T-helper 2 cell treated with Interferon-gamma antibody and Interleukin-4, amounts not matched to agents 5 μg/mL and 100 μg/mL, for 36 hours (primary cell): Measurements from ENCODE around the gene EPB41L4A.
A peak's percentile ranks its signal among the peaks of the same experiment; 100 is the strongest.

ENCODE experiments used
- DNase-seq: peaks from one replicate; pipeline ENCODE4 v3.0.0; 2021; ENCODE audit warnings: low spot score
- H3K27ac Mint-ChIP-seq: one replicate; pipeline ENCODE4 v1.8.0; 2021; ENCODE audit warnings: mild to moderate bottlenecking, mixed read lengths
- H3K27me3 Mint-ChIP-seq: one replicate; pipeline ENCODE4 v1.8.0; 2021; ENCODE audit warnings: low read depth, mixed read lengths
- H3K36me3 Mint-ChIP-seq: one replicate; pipeline ENCODE4 v1.8.0; 2021; ENCODE audit warnings: low read depth, mixed read lengths
- H3K4me1 Mint-ChIP-seq: one replicate; pipeline ENCODE4 v1.8.0; 2021; ENCODE audit warnings: low read depth, mixed read lengths
- H3K4me3 Mint-ChIP-seq: one replicate; pipeline ENCODE4 v1.8.0; 2022; ENCODE audit warnings: mild to moderate bottlenecking, moderate library complexity, mixed read lengths
- H3K9me3 Mint-ChIP-seq: one replicate; pipeline ENCODE4 v1.8.0; 2021; ENCODE audit warnings: mixed read lengths

The EPB41L4A gene

GRCh38 chr5:112163435-112163834 lies 255.6 kb downstream of the EPB41L4A start:
- peaks cover 20% of the 10 kb centered on the region for H3K4me1 Mint-ChIP-seq
- DNase-seq: no peak
- no peak overlapping the region for H3K27ac Mint-ChIP-seq
- peaks cover 3% of the 10 kb centered on the region for H3K9me3 Mint-ChIP-seq
- peak overlapping the region; percentile 25 for H3K4me3 Mint-ChIP-seq
- H3K27me3 Mint-ChIP-seq: no peaks in the 10 kb centered on the region
- peaks cover 49% of the 10 kb centered on the region for H3K36me3 Mint-ChIP-seq

DNA sequence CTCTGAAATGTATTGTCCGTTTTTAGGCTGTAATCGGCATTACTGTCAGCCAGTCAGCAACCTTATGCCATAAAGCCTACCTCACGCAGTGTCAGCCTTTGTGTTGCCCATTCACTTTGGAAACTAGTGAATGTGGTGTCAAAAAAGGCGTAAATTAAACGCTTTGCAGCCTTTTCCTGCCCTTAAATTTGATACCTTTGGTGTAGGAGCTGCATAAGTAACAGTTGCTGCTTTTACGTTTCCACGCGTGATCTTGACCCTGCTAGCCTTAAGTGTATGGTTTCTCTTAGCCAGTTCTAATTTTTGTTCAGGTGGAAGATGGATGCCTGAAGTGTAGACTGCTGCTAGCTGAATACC lies 257.7 kb downstream of the EPB41L4A start:
- Mint-ChIP-seq H3K27me3 (no peaks in the 10 kb centered on the region), H3K27ac (peak overlapping the region; percentile 71), H3K4me1 (peaks cover 20% of the 10 kb centered on the region), H3K36me3 (peaks cover 37% of the 10 kb centered on the region), H3K9me3 (peaks cover 3% of the 10 kb centered on the region), H3K4me3 (peak overlapping the region; percentile 94)
- DNase-seq: no peak

DNA sequence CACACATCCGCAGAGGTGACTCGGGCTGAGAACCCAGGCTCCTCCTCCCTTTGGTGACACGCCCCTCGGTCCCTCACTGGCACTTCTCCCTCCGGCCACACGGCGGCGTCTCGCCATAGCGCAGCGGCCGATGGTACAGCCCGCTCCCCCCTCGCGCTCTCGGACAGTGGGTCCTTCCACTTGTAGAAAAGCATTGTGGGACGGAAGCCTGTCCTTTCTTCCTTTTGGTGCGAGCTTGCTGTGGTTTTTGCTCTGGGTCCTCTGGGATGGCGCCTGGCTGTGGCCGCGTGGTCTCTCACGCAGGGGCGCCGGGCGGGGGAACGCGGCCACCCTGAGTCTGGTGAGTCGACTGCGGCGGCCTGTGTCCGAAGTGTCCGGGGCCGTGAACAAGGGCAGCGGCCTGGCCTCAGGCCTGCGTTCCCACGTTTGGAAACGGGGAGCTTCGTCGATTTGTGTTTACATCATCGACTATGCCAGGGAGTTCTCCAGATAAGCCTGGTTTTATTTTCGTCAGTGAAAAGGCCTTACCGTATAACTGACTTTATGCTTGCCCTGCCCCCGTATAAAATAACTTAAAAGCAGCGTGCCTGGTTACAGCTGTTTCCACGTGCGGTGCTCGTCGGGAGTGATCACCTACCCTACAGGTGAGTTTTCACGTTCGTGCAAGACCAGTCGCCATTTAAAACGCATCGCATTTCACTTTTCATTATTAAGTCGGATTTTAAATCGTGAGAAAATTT lies 258.3 kb downstream of the EPB41L4A start:
- Mint-ChIP-seq H3K27ac (peak overlapping the region; percentile 82), H3K4me1 (peaks cover 20% of the 10 kb centered on the region), H3K4me3 (peak overlapping the region; percentile 94), H3K27me3 (no peaks in the 10 kb centered on the region), H3K9me3 (peaks cover 3% of the 10 kb centered on the region), H3K36me3 (peaks cover 33% of the 10 kb centered on the region)
- peak; percentile 90 for DNase-seq

DNA sequence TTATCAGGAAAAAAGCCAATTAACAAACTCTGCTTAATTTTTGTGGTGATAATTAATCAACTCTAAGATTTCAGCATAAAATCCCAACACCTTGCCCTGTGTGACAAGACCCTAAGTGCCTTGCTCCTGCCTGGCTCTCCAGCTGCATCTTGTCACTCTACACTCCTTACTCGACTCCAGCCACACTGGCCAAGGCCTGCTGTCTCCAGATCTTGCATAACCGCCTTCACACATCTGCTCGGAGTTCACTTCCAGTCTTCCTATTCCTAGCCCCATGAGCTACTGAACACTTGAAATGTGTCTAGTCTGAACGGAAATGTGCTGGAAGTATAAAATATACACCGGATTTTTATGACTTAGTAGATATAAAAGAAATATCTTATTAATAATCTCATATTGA lies 259.6 kb downstream of the EPB41L4A start:
- H3K9me3 Mint-ChIP-seq: peaks cover 3% of the 10 kb centered on the region
- DNase-seq: no peak
- H3K27me3 Mint-ChIP-seq: no peaks in the 10 kb centered on the region
- H3K27ac Mint-ChIP-seq: no peak overlapping the region
- peaks cover 20% of the 10 kb centered on the region for H3K4me1 Mint-ChIP-seq
- no peak overlapping the region for H3K4me3 Mint-ChIP-seq
- H3K36me3 Mint-ChIP-seq: peaks cover 28% of the 10 kb centered on the region

DNA sequence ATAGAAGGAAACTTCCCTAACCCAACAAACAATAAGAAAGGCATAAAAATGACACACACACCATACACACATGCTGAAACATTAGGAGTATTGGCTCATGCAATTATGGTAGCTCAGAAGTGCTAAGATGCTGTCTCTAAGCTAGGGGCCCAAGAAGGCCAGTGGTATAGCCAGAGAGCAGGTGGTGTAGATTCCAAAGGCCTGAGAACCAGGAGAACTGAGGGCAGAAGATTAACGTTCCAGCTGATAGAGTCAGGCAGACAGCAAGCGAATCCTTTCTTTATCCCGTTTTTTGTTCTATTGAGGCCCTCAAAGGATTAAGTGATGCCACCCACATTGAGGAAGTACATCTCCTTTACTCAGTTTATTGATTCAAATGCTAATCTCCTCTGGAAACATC lies 262.9 kb downstream of the EPB41L4A start:
- H3K36me3 Mint-ChIP-seq: peaks cover 3% of the 10 kb centered on the region
- no peak for DNase-seq
- H3K4me3 Mint-ChIP-seq: no peak overlapping the region
- H3K9me3 Mint-ChIP-seq: peaks cover 3% of the 10 kb centered on the region
- H3K27me3 Mint-ChIP-seq: no peaks in the 10 kb centered on the region
- peaks cover 5% of the 10 kb centered on the region for H3K4me1 Mint-ChIP-seq
- H3K27ac Mint-ChIP-seq: no peak overlapping the region

- H3K36me3 Mint-ChIP-seq: no peaks in the 10 kb centered on the region
- DNase-seq: peak; percentile 39
Observed at GRCh38 chr5:112154940-112155686, 264.0 kb downstream of the EPB41L4A start.

GRCh38 chr5:112149727-112150126 lies 269.4 kb downstream of the EPB41L4A start:
- Mint-ChIP-seq H3K27me3 (peaks cover 14% of the 10 kb centered on the region), H3K4me1 (no peaks in the 10 kb centered on the region), H3K36me3 (no peaks in the 10 kb centered on the region), H3K9me3 (no peaks in the 10 kb centered on the region), H3K27ac (no peak overlapping the region), H3K4me3 (no peak overlapping the region)
- DNase-seq: no peak

More at GRCh38 chr5:112154940-112155686, 264.0 kb downstream of the EPB41L4A start:
- peaks cover under 1% of the 10 kb centered on the region for H3K4me1 Mint-ChIP-seq
- H3K9me3 Mint-ChIP-seq: no peaks in the 10 kb centered on the region
- peaks cover 7% of the 10 kb centered on the region for H3K27me3 Mint-ChIP-seq
- H3K27ac Mint-ChIP-seq: no peak overlapping the region
- H3K4me3 Mint-ChIP-seq: no peak overlapping the region

- H3K4me3 Mint-ChIP-seq: no peak overlapping the region
- H3K27me3 Mint-ChIP-seq: peaks cover 20% of the 10 kb centered on the region
- no peaks in the 10 kb centered on the region for H3K9me3 Mint-ChIP-seq
- no peak overlapping the region for H3K27ac Mint-ChIP-seq
- peak; percentile 43 for DNase-seq
- H3K36me3 Mint-ChIP-seq: no peaks in the 10 kb centered on the region
- H3K4me1 Mint-ChIP-seq: no peaks in the 10 kb centered on the region
Observed at GRCh38 chr5:112146323-112147226, 272.5 kb downstream of the EPB41L4A start.

DNA sequence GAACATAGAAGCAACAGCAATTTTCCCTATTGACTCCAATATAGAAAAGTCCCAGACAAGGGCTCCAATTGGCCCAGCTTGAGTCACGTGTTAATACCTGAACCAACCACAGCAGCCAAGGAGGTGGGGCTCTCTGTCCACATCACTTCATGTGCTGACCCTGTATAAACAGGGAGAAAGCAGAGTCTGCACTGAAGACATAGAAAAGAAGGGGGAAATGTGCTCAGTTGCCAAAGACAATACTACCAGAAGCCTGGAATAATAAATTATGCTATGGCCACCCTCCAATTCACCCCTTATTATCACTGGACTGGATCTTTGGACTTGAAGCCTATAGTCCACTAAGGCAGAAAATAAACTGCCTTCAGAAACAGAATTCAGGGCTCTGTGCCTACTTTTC lies 275.4 kb downstream of the EPB41L4A start:
- DNase-seq: no peak
- Mint-ChIP-seq H3K4me3 (no peak overlapping the region), H3K27me3 (peaks cover 18% of the 10 kb centered on the region), H3K27ac (no peak overlapping the region), H3K9me3 (no peaks in the 10 kb centered on the region), H3K36me3 (no peaks in the 10 kb centered on the region), H3K4me1 (no peaks in the 10 kb centered on the region)

GRCh38 chr5:112142769-112143270 lies 276.3 kb downstream of the EPB41L4A start:
- Mint-ChIP-seq H3K36me3 (no peaks in the 10 kb centered on the region), H3K27ac (no peak overlapping the region), H3K4me1 (no peaks in the 10 kb centered on the region), H3K27me3 (peaks cover 25% of the 10 kb centered on the region), H3K9me3 (no peaks in the 10 kb centered on the region), H3K4me3 (no peak overlapping the region)
- no peak for DNase-seq

DNA sequence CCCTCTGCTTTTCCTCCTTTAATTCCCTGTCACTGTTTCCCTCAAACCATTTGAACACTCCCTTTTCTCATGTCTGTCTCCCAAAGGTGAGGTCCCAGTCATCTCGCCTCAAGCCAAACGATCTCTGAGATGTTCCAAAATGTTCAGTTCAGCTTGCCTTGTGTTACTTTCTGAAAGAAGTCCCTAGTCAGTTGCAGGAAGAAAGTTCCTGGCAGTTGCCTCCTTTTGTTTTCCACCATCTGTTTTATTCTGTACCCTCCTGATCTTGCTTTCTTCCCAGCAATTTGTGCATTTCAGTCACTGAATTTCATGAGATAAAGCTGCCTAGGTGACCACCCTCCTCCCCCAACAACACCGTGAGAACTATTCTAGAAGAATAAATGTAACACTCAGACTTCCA lies 277.5 kb downstream of the EPB41L4A start:
- no peaks in the 10 kb centered on the region for H3K36me3 Mint-ChIP-seq
- no peak overlapping the region for H3K27ac Mint-ChIP-seq
- no peaks in the 10 kb centered on the region for H3K4me1 Mint-ChIP-seq
- no peak overlapping the region for H3K4me3 Mint-ChIP-seq
- DNase-seq: no peak
- peaks cover 26% of the 10 kb centered on the region for H3K27me3 Mint-ChIP-seq
- no peaks in the 10 kb centered on the region for H3K9me3 Mint-ChIP-seq

DNA sequence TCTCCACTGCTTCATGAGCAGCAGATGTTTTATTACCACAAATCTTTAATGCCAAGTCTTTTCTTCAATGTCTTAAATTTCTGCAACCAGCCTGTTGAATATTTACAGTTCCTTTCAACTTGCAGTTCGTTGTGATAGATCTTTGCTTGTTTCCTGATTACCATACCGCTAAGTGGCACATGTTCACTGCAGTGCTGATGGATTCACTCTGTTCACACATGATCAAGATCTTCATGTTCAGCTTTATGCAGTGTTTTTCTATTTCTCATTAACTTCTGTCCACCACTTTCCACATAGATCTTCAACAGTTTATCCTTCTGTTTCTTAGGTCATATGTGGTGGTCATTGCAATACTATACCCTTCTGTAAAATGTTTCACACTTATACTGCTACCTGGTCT lies 280.6 kb downstream of the EPB41L4A start:
- H3K4me1 Mint-ChIP-seq: no peaks in the 10 kb centered on the region
- no peak overlapping the region for H3K27ac Mint-ChIP-seq
- peaks cover 31% of the 10 kb centered on the region for H3K27me3 Mint-ChIP-seq
- H3K4me3 Mint-ChIP-seq: no peak overlapping the region
- DNase-seq: no peak
- no peaks in the 10 kb centered on the region for H3K36me3 Mint-ChIP-seq
- no peaks in the 10 kb centered on the region for H3K9me3 Mint-ChIP-seq

- Mint-ChIP-seq H3K27me3 (peaks cover 30% of the 10 kb centered on the region), H3K4me1 (no peaks in the 10 kb centered on the region), H3K9me3 (no peaks in the 10 kb centered on the region)
Observed at GRCh38 chr5:112136773-112137172, 282.3 kb downstream of the EPB41L4A start.

More at GRCh38 chr5:112136773-112137172, 282.3 kb downstream of the EPB41L4A start:
- Mint-ChIP-seq H3K36me3 (no peaks in the 10 kb centered on the region), H3K27ac (no peak overlapping the region), H3K4me3 (no peak overlapping the region)
- DNase-seq: no peak
